H1 (cell line): ENCODE data around the gene TSR3. TPM values are rescaled to one million over a fixed set of nuclear protein-coding genes. Genes with fewer than 3 reads are reported as not detected.
A peak's percentile ranks its signal among the peaks of the same experiment; 100 is the strongest.

Experiments used
- CTCF ChIA-PET: fragments of 300-600 bp; sonication (Branson Sonifier 250); formaldehyde crosslinking; loops from one replicate; lab custom pipeline; 2021; ENCODE audit not compliant: partially characterized antibody; lab: Charles Lee
- POLR2A ChIA-PET: fragments of 300-600 bp; sonication (Branson Sonifier 250); formaldehyde crosslinking; loops from one replicate; lab custom pipeline; 2021; ENCODE audit warnings: inconsistent platforms; ENCODE audit not compliant: partially characterized antibody; lab: Charles Lee
- DNase-seq, 2 experiments: peaks; one replicate each; pipeline versions ENCODE4 v3.0.0 to v3.0.0-alpha.2; 2010 to 2022; ENCODE audit warnings: low spot score in 2 of 2, low read depth in 1 of 2, mixed read lengths in 1 of 2
- FAIRE-seq: peaks from 2 replicates; lab custom pipeline; 2011; peaks lifted over from hg19 to GRCh38; lab: Jason Lieb, UNC
- H2AFZ ChIP-seq: 2 replicates; pipeline ENCODE4 v1.8.1; 2012; ENCODE audit warnings: low read length, inconsistent platforms
- H2AK5ac ChIP-seq: 2 replicates; pipeline ENCODE4 v1.6.1; 2013; ENCODE audit warnings: low read depth, low read length
- H2BK120ac ChIP-seq: replicated peaks from 2 replicates; pipeline ENCODE3; 2013; ENCODE audit warnings: low read depth, low read length, inconsistent platforms
- H2BK12ac ChIP-seq: 2 replicates; pipeline ENCODE4 v1.6.1; 2013; ENCODE audit warnings: low read depth, low read length
- H2BK15ac ChIP-seq: 2 replicates; pipeline ENCODE4 v1.6.1; 2013; ENCODE audit warnings: low read length
- H2BK20ac ChIP-seq: 2 replicates; pipeline ENCODE4 v1.6.1; 2013; ENCODE audit warnings: low read length
- H2BK5ac ChIP-seq: 2 replicates; pipeline ENCODE4 v1.6.1; 2013; ENCODE audit warnings: low read depth, low read length
- H3K14ac ChIP-seq: 2 replicates; pipeline ENCODE4 v1.6.1; 2013; ENCODE audit warnings: inconsistent platforms; ENCODE audit not compliant: insufficient read length
- H3K18ac ChIP-seq: 2 replicates; pipeline ENCODE4 v1.6.1; 2013; ENCODE audit warnings: low read length; ENCODE audit errors: extremely low read depth
- H3K23ac ChIP-seq: 2 replicates; pipeline ENCODE4 v1.6.1; 2013; ENCODE audit warnings: inconsistent platforms; ENCODE audit not compliant: insufficient read length
- H3K23me2 ChIP-seq: 2 replicates; pipeline ENCODE4 v1.6.1; 2013; ENCODE audit warnings: low read depth, low read length
- H3K27ac ChIP-seq: 2 replicates; pipeline ENCODE4 v1.6.1; 2011; ENCODE audit warnings: low read depth, low read length, inconsistent platforms
- H3K27me3 ChIP-seq, 4 experiments: replicated peaks in 1 of 4; 1 replicate in 1 of 4; 2 replicates in 3 of 4; pipeline versions ENCODE4 v1.6.1 to v1.8.1; 2011 to 2013; ENCODE audit warnings: low read length in 3 of 4, mild to moderate bottlenecking in 3 of 4, inconsistent platforms in 2 of 4, mixed read lengths in 2 of 4, moderate library complexity in 1 of 4; ENCODE audit not compliant: control insufficient read depth in 3 of 4, insufficient read depth in 3 of 4; ENCODE audit errors: extremely low read depth in 1 of 4
- H3K36me3 ChIP-seq, 4 experiments: 2 replicates each; pipeline versions ENCODE4 v1.6.1 to v1.8.1; 2011 to 2013; ENCODE audit warnings: mild to moderate bottlenecking in 4 of 4, low read length in 3 of 4, moderate library complexity in 2 of 4, control low read depth in 1 of 4, inconsistent platforms in 1 of 4; ENCODE audit not compliant: insufficient read depth in 4 of 4, control insufficient read depth in 2 of 4
- H3K4ac ChIP-seq: replicated peaks from 2 replicates; pipeline ENCODE3; 2013; ENCODE audit warnings: low read length, low read depth, mixed read lengths, inconsistent platforms; ENCODE audit not compliant: insufficient read length
- H3K4me1 ChIP-seq, 4 experiments: replicated peaks in 1 of 4; 1 replicate in 1 of 4; 2 replicates in 3 of 4; pipeline versions ENCODE4 v1.6.1 to v1.8.1; 2011 to 2013; ENCODE audit warnings: low read length in 3 of 4, inconsistent platforms in 2 of 4, mixed read lengths in 1 of 4; ENCODE audit not compliant: insufficient read depth in 4 of 4, control insufficient read depth in 3 of 4
- H3K4me2 ChIP-seq, 2 experiments: 2 replicates each; pipeline versions ENCODE4 v1.6.1 to v1.8.1; 2011 to 2013; ENCODE audit warnings: low read depth in 2 of 2, low read length in 2 of 2, control low read depth in 1 of 2, inconsistent platforms in 1 of 2, mild to moderate bottlenecking in 1 of 2; ENCODE audit not compliant: insufficient read depth in 1 of 2
- H3K4me3 ChIP-seq, 4 experiments: fragments of 200-600, 300-600 bp in 1 of 4; sonication (generic), shearing (Covaris generic), sonication (Bioruptor Twin) in 1 of 4; 2 replicates each; pipeline versions ENCODE4 v1.5.1 to v1.8.1; 2011 to 2016; ENCODE audit warnings: low read length in 4 of 4, low read depth in 3 of 4, control low read depth in 2 of 4, inconsistent platforms in 2 of 4, mild to moderate bottlenecking in 2 of 4, mixed read lengths in 1 of 4, moderate library complexity in 1 of 4; ENCODE audit not compliant: insufficient read depth in 2 of 4; ENCODE audit errors: extremely low read depth in 1 of 4
- H3K56ac ChIP-seq: replicated peaks from 2 replicates; pipeline ENCODE3; 2013; ENCODE audit warnings: low read depth, mild to moderate bottlenecking, mixed read lengths, low read length, inconsistent platforms; ENCODE audit not compliant: insufficient read length
- H3K79me1 ChIP-seq: 2 replicates; pipeline ENCODE4 v1.6.1; 2013; ENCODE audit warnings: low read depth, low read length, control low read depth
- H3K79me2 ChIP-seq, 2 experiments: 2 replicates each; pipeline versions ENCODE4 v1.6.1 to v1.8.1; 2012 to 2013; ENCODE audit warnings: low read length in 2 of 2, mild to moderate bottlenecking in 2 of 2, inconsistent platforms in 1 of 2; ENCODE audit not compliant: insufficient read depth in 2 of 2, control insufficient read depth in 1 of 2
- H3K9ac ChIP-seq, 4 experiments: replicated peaks in 1 of 4; 1 replicate in 1 of 4; 2 replicates in 3 of 4; pipeline versions ENCODE4 v1.6.1 to v1.8.1; 2011 to 2013; ENCODE audit warnings: low read depth in 3 of 4, low read length in 3 of 4, control low read depth in 2 of 4, mild to moderate bottlenecking in 2 of 4, moderate library complexity in 2 of 4, inconsistent platforms in 1 of 4; ENCODE audit errors: extremely low read depth in 1 of 4
- H3K9me3 ChIP-seq, 2 experiments: 2 replicates each; pipeline versions ENCODE4 v1.6.1 to v1.8.1; 2012 to 2013; ENCODE audit warnings: mild to moderate bottlenecking in 2 of 2, moderate library complexity in 2 of 2, control low read depth in 1 of 2, inconsistent platforms in 1 of 2, low read depth in 1 of 2, low read length in 1 of 2, mixed read lengths in 1 of 2; ENCODE audit not compliant: insufficient read depth in 2 of 2
- H4K20me1 ChIP-seq, 2 experiments: replicated peaks in 1 of 2; 2 replicates each; pipeline versions ENCODE3 to v1.8.1; 2011 to 2013; ENCODE audit warnings: inconsistent platforms in 2 of 2, low read length in 2 of 2, mild to moderate bottlenecking in 1 of 2; ENCODE audit not compliant: insufficient read depth in 2 of 2, control insufficient read depth in 1 of 2
- H4K5ac ChIP-seq: 2 replicates; pipeline ENCODE4 v1.6.1; 2013; ENCODE audit warnings: low read length, low read depth, mixed read lengths, inconsistent platforms; ENCODE audit not compliant: insufficient read length
- H4K8ac ChIP-seq: 2 replicates; pipeline ENCODE4 v1.8.0; 2013; ENCODE audit warnings: mild to moderate bottlenecking, moderate library complexity, low read length, inconsistent platforms; ENCODE audit not compliant: insufficient read depth; ENCODE audit errors: extremely low read depth
- H4K91ac ChIP-seq: replicated peaks from 2 replicates; pipeline ENCODE3; 2013; ENCODE audit warnings: low read length, mixed read lengths, inconsistent platforms; ENCODE audit not compliant: insufficient read length
- CHD1 ChIP-seq: IDR thresholded peaks from 2 replicates; pipeline ENCODE4 v1.6.1; 2012; ENCODE audit warnings: low read depth, low read length, improper control_type of control experiment
- GABPA ChIP-seq: IDR thresholded peaks from 2 replicates; pipeline ENCODE4 v1.6.1; 2011; ENCODE audit warnings: mild to moderate bottlenecking, low read length, moderate library complexity, borderline replicate concordance; ENCODE audit not compliant: insufficient read depth
- HDAC2 ChIP-seq, 2 experiments: fragments of 300-600 bp in 1 of 2; sonication (generic) in 1 of 2; IDR thresholded peaks; 2 replicates each; pipeline ENCODE4 v1.6.1; 2011 to 2012; ENCODE audit warnings: low read depth in 2 of 2, low read length in 2 of 2, mild to moderate bottlenecking in 2 of 2, moderate library complexity in 2 of 2, borderline replicate concordance in 1 of 2, inconsistent platforms in 1 of 2
- RFX5 ChIP-seq: IDR thresholded peaks from 2 replicates; pipeline ENCODE4 v1.6.1; 2011; ENCODE audit warnings: low read depth, low read length, improper control_type of control experiment, borderline replicate concordance
- SP1 ChIP-seq: IDR thresholded peaks from 2 replicates; pipeline ENCODE4 v1.6.1; 2011; ENCODE audit warnings: low read depth, low read length
- SUZ12 ChIP-seq: fragments of 200-600 bp; sonication (generic); IDR thresholded peaks from 2 replicates; pipeline ENCODE4 v1.6.1; 2012; ENCODE audit warnings: mild to moderate bottlenecking, inconsistent platforms, low read length, moderate library complexity, mixed read lengths
- TAF7 ChIP-seq: optimal IDR thresholded peaks from 2 replicates; pipeline ENCODE3; 2011; ENCODE audit warnings: low read depth, mild to moderate bottlenecking, inconsistent platforms, low read length, moderate library complexity, borderline replicate concordance
- TBP ChIP-seq: IDR thresholded peaks from 2 replicates; pipeline ENCODE4 v1.6.1; 2011; ENCODE audit warnings: low read depth, low read length, improper control_type of control experiment
- WGBS, 2 experiments: shearing (Covaris generic) in 1 of 2; methylation state at CpG; one replicate each; pipeline versions ENCODE4 v1.1.6 to v1.1.7; 2013 to 2015; ENCODE audit warnings: low lambda C conversion rate in 2 of 2, mixed read lengths in 2 of 2, inconsistent platforms in 1 of 2, low coverage in 1 of 2, missing lambda C conversion rate in 1 of 2; ENCODE audit not compliant: insufficient replicate concordance in 2 of 2, insufficient coverage in 1 of 2, insufficient read length in 1 of 2; ENCODE audit errors: extremely low coverage in 1 of 2, missing lambda C conversion rate in 1 of 2; 5-methylcytosine and 5-hydroxymethylcytosine counted together
- polyA plus RNA-seq, 7 experiments: library from polyadenylated mRNA; depleted of rRNA in 3 of 7; stranded (reverse) in 5 of 7; unstranded in 2 of 7; fragments of >200 nt in 5 of 7; fragments of 200-250 nt in 2 of 7; gene quantifications; 1 replicate in 5 of 7; 2 replicates in 1 of 7; 4 replicates in 1 of 7; pipeline versions ENCODE4 v1.2.1 to v1.2.3, GENCODE V29; 2011 to 2013; ENCODE audit warnings: missing spikeins in 2 of 7, mixed read lengths in 2 of 7
- total RNA-seq: library from RNA; stranded (reverse); fragmentation: NEBNext Ultra II Directional; extraction: Animal tissue kit (Norgen Biotek cat#: 25700); gene quantifications from 2 replicates; pipeline ENCODE4 v1.2.1, GENCODE V29; 2021
- TF ChIP-seq, protein P1 (sequence below), 3 experiments: IDR thresholded peaks; 1 replicate in 2 of 3; 2 replicates in 1 of 3; pipeline versions ENCODE4 v1.5.1 to v1.6.1; 2011; ENCODE audit warnings: low read length in 3 of 3, mild to moderate bottlenecking in 3 of 3, inconsistent platforms in 2 of 3, low read depth in 1 of 3, moderate library complexity in 1 of 3; ENCODE audit not compliant: insufficient read depth in 1 of 3; ENCODE audit errors: control extremely low read depth in 1 of 3

TSR3 gene
- total and polyA plus RNA-seq, 2 of the 8 experiments (the other 6 are each of a cell fraction or from before 2014, with no cell fraction given), result 43.1 to 52.3 TPM

DNA sequence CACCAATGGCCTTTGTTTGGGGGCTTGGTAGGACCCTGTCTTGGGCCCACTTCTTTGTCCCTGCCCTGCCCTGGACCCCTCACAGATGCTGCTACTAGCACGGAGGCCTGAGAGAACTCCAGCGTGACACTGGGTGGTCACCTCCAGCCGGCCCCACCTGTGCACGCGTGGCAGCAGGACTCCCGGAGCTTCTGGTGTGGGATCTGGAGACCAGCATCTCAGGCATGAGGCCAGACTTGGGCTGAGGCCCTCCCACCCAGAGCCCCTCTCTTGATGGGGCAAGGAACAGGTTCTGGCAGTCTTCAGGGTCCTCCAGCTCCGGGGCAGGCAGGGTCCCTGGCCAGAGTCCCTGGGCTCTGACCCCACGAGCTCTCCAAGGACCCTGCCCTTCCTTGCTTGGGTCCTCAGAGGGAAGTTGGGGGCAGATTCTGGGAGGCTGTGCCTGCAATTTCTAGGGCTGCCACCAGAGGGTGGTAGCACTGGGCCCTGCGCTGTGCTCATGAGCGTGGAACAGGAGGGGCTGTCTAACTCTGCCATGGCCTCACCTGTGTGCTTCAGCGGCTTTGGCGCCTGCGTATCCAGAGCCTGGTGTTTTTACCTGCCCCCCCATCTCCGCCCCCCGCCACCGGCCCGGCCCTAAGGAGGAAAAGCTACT, 21.3 kb downstream of the TSR3 start:
- H4K8ac ChIP-seq, result peak overlapping the region; percentile 51; the same call in 1 of the 2 replicates
- H2BK20ac ChIP-seq, result no peak overlapping the region
- H4K91ac ChIP-seq, result no peak overlapping the region
- H3K27ac ChIP-seq, result no peak overlapping the region
- CTCF ChIA-PET, result interaction anchor here (0.6 to 4.5 kb wide), 24 partner anchors 8 to 1851 kb away, joined by 3 to 52 read pairs (median 4); partner anchors contain the start of genes MRPS34 and UNKL
- no peak overlapping the region for H2AK5ac ChIP-seq
- no peak overlapping the region for H3K23ac ChIP-seq
- DNase-seq, result peak in 1 of 2 experiments; percentile 89
- 81% methylated on average over 12 of the region's 17 CpGs; no CpG with 5 or more reads in 1 of the 2 experiments for WGBS, 2 experiments
- peaks cover 3 to 8% of the 10 kb centered on the region in 2 experiments for H4K20me1 ChIP-seq
- H2AFZ ChIP-seq, result no peak overlapping the region
- no peak overlapping the region for H4K5ac ChIP-seq
- no peak overlapping the region for H3K4me3 ChIP-seq
- no peak overlapping the region for H2BK120ac ChIP-seq
- H3K23me2 ChIP-seq, result peaks cover 13% of the 10 kb centered on the region; the same call in 1 of the 2 replicates
- no peaks in the 10 kb centered on the region for H3K36me3 ChIP-seq
- POLR2A ChIA-PET, result interaction anchor here (0.9 to 3.2 kb wide), 6 partner anchors 10 to 49 kb away, joined by 3 to 29 read pairs (median 4); partner anchors contain the start of gene UBE2I
- no peak overlapping the region for H2BK15ac ChIP-seq
- H3K9me3 ChIP-seq, result peaks cover 5 to 8% of the 10 kb centered on the region in 2 experiments; a peak in 2 of 4 replicates
- H2BK12ac ChIP-seq, result no peak overlapping the region; the same call in 1 of the 2 replicates
- H3K4ac ChIP-seq, result no peak overlapping the region
- no peak for FAIRE-seq
- H2BK5ac ChIP-seq, result 0 out of 2 replicates have a peak overlapping the region, but pooled peaks have one; percentile 83
- no peaks in the 10 kb centered on the region for H3K79me2 ChIP-seq
- no peak overlapping the region for H3K56ac ChIP-seq
- peaks cover 0 to 15% (median 13%) of the 10 kb centered on the region in 4 experiments; a peak in 4 of 7 replicates for H3K4me1 ChIP-seq
- H3K27me3 ChIP-seq, result peaks cover 16 to 37% (median 29%) of the 10 kb centered on the region in 4 experiments
- no peak overlapping the region for H3K4me2 ChIP-seq
- H3K79me1 ChIP-seq, result no peaks in the 10 kb centered on the region
- H3K9ac ChIP-seq, result no peak overlapping the region
- no peak overlapping the region for H3K14ac ChIP-seq
- H3K18ac ChIP-seq, result no peak overlapping the region
- TF ChIP-seq SP1, result no peak
- TF ChIP-seq SUZ12, result no peak
- no peak for TF ChIP-seq TAF7
- no peak for TF ChIP-seq TBP
- TF ChIP-seq RFX5, result no peak
- no peak for TF ChIP-seq HDAC2 (IDR thresholded peaks at IDR 0.05; ENCODE audit: borderline replicate concordance in 1 of 2, low read depth in 2 of 2, low read length in 2 of 2)
- no peak for TF ChIP-seq CHD1
- TF ChIP-seq, protein P1, sequence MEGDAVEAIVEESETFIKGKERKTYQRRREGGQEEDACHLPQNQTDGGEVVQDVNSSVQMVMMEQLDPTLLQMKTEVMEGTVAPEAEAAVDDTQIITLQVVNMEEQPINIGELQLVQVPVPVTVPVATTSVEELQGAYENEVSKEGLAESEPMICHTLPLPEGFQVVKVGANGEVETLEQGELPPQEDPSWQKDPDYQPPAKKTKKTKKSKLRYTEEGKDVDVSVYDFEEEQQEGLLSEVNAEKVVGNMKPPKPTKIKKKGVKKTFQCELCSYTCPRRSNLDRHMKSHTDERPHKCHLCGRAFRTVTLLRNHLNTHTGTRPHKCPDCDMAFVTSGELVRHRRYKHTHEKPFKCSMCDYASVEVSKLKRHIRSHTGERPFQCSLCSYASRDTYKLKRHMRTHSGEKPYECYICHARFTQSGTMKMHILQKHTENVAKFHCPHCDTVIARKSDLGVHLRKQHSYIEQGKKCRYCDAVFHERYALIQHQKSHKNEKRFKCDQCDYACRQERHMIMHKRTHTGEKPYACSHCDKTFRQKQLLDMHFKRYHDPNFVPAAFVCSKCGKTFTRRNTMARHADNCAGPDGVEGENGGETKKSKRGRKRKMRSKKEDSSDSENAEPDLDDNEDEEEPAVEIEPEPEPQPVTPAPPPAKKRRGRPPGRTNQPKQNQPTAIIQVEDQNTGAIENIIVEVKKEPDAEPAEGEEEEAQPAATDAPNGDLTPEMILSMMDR (IDR thresholded peaks at IDR 0.05; ENCODE audit: control extremely low read depth in 1 of 3, insufficient read depth in 1 of 3, low read depth in 1 of 3, low read length in 3 of 3), result peak; percentile 77 to 92 (median 91)
- TF ChIP-seq GABPA, result peak; percentile 40; the same call in 1 of the 2 replicates
